Measurements from ENCODE around the gene MIGA2. TPM values are rescaled to one million over a fixed set of nuclear protein-coding genes. Genes with fewer than 3 reads are reported as not detected.

The MIGA2 gene
- total and polyA plus RNA-seq, 2 donors (not counting 1 experiment from before 2014, with no cell fraction given), result 62.1 to 78.1 TPM

DNA sequence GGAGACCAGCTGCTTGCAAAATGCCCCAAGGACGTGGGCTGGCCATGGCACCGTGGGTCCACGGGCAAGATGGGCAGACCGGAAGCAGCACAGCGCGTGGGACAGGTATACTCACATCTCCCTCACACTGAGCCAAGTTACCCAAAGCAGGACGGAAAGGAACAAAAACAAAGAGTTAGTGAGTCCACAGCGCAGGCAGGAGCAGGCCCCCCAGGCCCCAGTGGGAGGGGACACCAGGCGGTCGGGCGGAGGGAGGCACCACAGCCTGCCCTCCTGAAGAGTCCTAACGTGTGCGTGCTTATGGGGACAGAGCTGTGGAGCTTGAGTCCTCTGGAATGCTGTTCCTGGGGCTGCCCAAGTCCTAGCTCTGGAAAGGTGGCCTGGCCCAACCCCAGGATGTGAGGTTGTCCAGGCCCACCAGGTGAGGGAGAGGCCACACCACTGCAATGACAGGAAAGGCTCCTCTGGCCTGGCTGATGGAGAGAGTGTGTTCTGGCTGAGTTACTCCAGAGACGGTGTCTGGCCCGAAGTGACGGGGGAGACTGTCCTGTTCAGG is 23.5 kb upstream of the MIGA2 start:
- H3K4me3 Mint-ChIP-seq, result no peak overlapping the region
- DNase-seq (no peak), ATAC-seq (ENCODE audit: low read depth) (no peak)
- intact Hi-C loops (cut with micrococcal nuclease), result no loop called here
- no peak overlapping the region for H3K27ac Mint-ChIP-seq
- Histone ChIP-seq H2AFZ (ENCODE audit: insufficient read depth, low read depth, low read length, poor library complexity, severe bottlenecking) (no peak overlapping the region), H3K9ac (ENCODE audit: low read length) (no peak overlapping the region), H3K4me1 (ENCODE audit: control insufficient read depth in 2 of 2, insufficient read depth in 2 of 2, low read length in 2 of 2) (no peaks in the 10 kb centered on the region), H3K27me3 (replicated peaks in 1 of 4; ENCODE audit: control extremely low read depth in 1 of 4, control insufficient read depth in 3 of 4, insufficient read depth in 4 of 4, low read length in 3 of 4) (no peaks in the 10 kb centered on the region), H3K4me2 (replicated peaks; ENCODE audit: low read depth, low read length, poor library complexity, severe bottlenecking) (no peak overlapping the region), H3K27ac (ENCODE audit: low read length in 2 of 2) (no peak overlapping the region), H3K4me3 (ENCODE audit: control extremely low read depth in 1 of 5, extremely low read depth in 1 of 5, insufficient read depth in 1 of 5, low read depth in 2 of 5, low read length in 4 of 5) (no peak overlapping the region), H3K9me3 (ENCODE audit: control extremely low read depth in 1 of 3, control insufficient read depth in 2 of 3, insufficient read depth in 1 of 3, low read length in 2 of 3) (no peaks in the 10 kb centered on the region), H4K20me1 (ENCODE audit: control insufficient read depth, insufficient read depth, low read length, poor library complexity, severe bottlenecking) (no peaks in the 10 kb centered on the region), H3K79me2 (ENCODE audit: control insufficient read depth, insufficient read depth, low read length) (peaks cover 7% of the 10 kb centered on the region), H3K36me3 (replicated peaks in 1 of 2; ENCODE audit: control extremely low read depth in 1 of 2, control insufficient read depth in 1 of 2, extremely low read depth in 1 of 2, insufficient read depth in 2 of 2, low read length in 1 of 2) (peaks cover 0 to 53% of the 10 kb centered on the region in 2 experiments)
- no peaks in the 10 kb centered on the region for H3K4me1 Mint-ChIP-seq
- TF ChIP-seq, protein P1, sequence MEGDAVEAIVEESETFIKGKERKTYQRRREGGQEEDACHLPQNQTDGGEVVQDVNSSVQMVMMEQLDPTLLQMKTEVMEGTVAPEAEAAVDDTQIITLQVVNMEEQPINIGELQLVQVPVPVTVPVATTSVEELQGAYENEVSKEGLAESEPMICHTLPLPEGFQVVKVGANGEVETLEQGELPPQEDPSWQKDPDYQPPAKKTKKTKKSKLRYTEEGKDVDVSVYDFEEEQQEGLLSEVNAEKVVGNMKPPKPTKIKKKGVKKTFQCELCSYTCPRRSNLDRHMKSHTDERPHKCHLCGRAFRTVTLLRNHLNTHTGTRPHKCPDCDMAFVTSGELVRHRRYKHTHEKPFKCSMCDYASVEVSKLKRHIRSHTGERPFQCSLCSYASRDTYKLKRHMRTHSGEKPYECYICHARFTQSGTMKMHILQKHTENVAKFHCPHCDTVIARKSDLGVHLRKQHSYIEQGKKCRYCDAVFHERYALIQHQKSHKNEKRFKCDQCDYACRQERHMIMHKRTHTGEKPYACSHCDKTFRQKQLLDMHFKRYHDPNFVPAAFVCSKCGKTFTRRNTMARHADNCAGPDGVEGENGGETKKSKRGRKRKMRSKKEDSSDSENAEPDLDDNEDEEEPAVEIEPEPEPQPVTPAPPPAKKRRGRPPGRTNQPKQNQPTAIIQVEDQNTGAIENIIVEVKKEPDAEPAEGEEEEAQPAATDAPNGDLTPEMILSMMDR (IDR thresholded peaks at IDR 0.05), result no peak
- no peak for TF ChIP-seq EZH2 (IDR thresholded peaks at IDR 0.05; ENCODE audit: borderline replicate concordance, insufficient read depth, low read depth, low read length, poor library complexity, severe bottlenecking)
- H3K9me3 Mint-ChIP-seq (ENCODE audit: insufficient read depth), result no peaks in the 10 kb centered on the region
- POLR2A ChIA-PET, result no interaction called here
- CTCF ChIA-PET, result no interaction called here
- 96% methylated on average over 16 of the region's 16 CpGs for whole genome bisulfite sequencing (ENCODE audit: insufficient coverage)
- H3K27me3 Mint-ChIP-seq, result no peaks in the 10 kb centered on the region

DNA sequence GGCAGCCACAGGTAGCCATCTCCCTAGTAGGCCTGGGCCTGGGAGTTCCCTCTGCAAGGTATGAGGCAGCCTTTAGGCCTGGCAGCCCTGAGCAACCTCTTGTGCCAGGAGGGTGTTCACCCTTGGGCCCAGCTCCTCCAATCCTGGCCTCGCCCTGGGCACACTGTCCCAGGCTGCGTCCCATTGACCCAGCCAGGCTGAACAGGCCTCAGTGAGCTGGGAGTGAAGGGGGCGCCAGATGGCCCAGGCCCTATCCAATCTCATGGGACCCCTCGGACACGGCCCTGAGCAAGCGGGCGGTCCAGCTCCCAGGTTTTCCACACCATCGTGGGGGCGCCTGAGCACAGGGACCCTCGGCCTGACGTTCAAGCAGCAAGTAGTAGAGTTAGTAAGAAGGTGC is 22.8 kb upstream of the MIGA2 start:
- DNase-seq, result no peak
- intact Hi-C loops (cut with micrococcal nuclease), result no loop called here
- H3K27me3 Mint-ChIP-seq, result no peaks in the 10 kb centered on the region
- TF ChIP-seq, protein P1 (IDR thresholded peaks at IDR 0.05), result no peak
- no peak for TF ChIP-seq EZH2 (IDR thresholded peaks at IDR 0.05; ENCODE audit: borderline replicate concordance, insufficient read depth, low read depth, low read length, poor library complexity, severe bottlenecking)
- H3K4me1 Mint-ChIP-seq, result no peaks in the 10 kb centered on the region
- no peak overlapping the region for H3K4me2 ChIP-seq (replicated peaks; ENCODE audit: low read depth, low read length, poor library complexity, severe bottlenecking)
- ChIA-PET POLR2A (no interaction called here), CTCF (no interaction called here)
- H3K4me1 ChIP-seq (ENCODE audit: control insufficient read depth in 2 of 2, insufficient read depth in 2 of 2, low read length in 2 of 2), result no peaks in the 10 kb centered on the region
- no peak overlapping the region for H3K27ac ChIP-seq (ENCODE audit: low read length in 2 of 2)
- 97% methylated on average over 9 of the region's 11 CpGs for WGBS (ENCODE audit: insufficient coverage)
- H3K9ac ChIP-seq (ENCODE audit: low read length), result no peak overlapping the region
- H4K20me1 ChIP-seq (ENCODE audit: control insufficient read depth, insufficient read depth, low read length, poor library complexity, severe bottlenecking), result no peaks in the 10 kb centered on the region
- H3K9me3 ChIP-seq (ENCODE audit: control extremely low read depth in 1 of 3, control insufficient read depth in 2 of 3, insufficient read depth in 1 of 3, low read length in 2 of 3), result no peaks in the 10 kb centered on the region
- H3K9me3 Mint-ChIP-seq (ENCODE audit: insufficient read depth), result no peaks in the 10 kb centered on the region
- no peak overlapping the region for H2AFZ ChIP-seq (ENCODE audit: insufficient read depth, low read depth, low read length, poor library complexity, severe bottlenecking)
- no peaks in the 10 kb centered on the region for H3K27me3 ChIP-seq (replicated peaks in 1 of 4; ENCODE audit: control extremely low read depth in 1 of 4, control insufficient read depth in 3 of 4, insufficient read depth in 4 of 4, low read length in 3 of 4)
- H3K4me3 ChIP-seq (ENCODE audit: control extremely low read depth in 1 of 5, extremely low read depth in 1 of 5, insufficient read depth in 1 of 5, low read depth in 2 of 5, low read length in 4 of 5), result no peak overlapping the region
- H3K27ac Mint-ChIP-seq, result no peak overlapping the region
- no peak overlapping the region for H3K4me3 Mint-ChIP-seq
- H3K79me2 ChIP-seq (ENCODE audit: control insufficient read depth, insufficient read depth, low read length), result peaks cover 7% of the 10 kb centered on the region
- ATAC-seq (ENCODE audit: low read depth), result no peak
- peaks cover 0 to 51% of the 10 kb centered on the region in 2 experiments for H3K36me3 ChIP-seq (replicated peaks in 1 of 2; ENCODE audit: control extremely low read depth in 1 of 2, control insufficient read depth in 1 of 2, extremely low read depth in 1 of 2, insufficient read depth in 2 of 2, low read length in 1 of 2)

Measured in B cell (primary cell).